Neuronal stem cell (in vitro differentiated cells): ENCODE measurements around the gene PRPF6.

ENCODE experiments used
- DNase-seq: peaks from one replicate; pipeline ENCODE4 v3.0.0-alpha.2; 2013; ENCODE audit warnings: low spot score
- H2AFZ ChIP-seq: one replicate; pipeline ENCODE4 v1.6.1; 2013; ENCODE audit warnings: mild to moderate bottlenecking, low read length, inconsistent platforms
- H2AK5ac ChIP-seq: 2 replicates; pipeline ENCODE4 v1.6.1; 2013; ENCODE audit warnings: low read depth, mild to moderate bottlenecking, inconsistent platforms, low read length, moderate library complexity, mixed read lengths
- H2BK120ac ChIP-seq: 2 replicates; pipeline ENCODE4 v1.6.1; 2013; ENCODE audit warnings: low read depth, mild to moderate bottlenecking, inconsistent platforms, low read length, moderate library complexity, mixed read lengths
- H2BK12ac ChIP-seq: one replicate; pipeline ENCODE4 v1.6.1; 2013; ENCODE audit warnings: low read length, inconsistent platforms
- H2BK15ac ChIP-seq: 2 replicates; pipeline ENCODE4 v1.6.1; 2013; ENCODE audit warnings: mild to moderate bottlenecking, low read length, inconsistent platforms, mixed read lengths
- H2BK5ac ChIP-seq: one replicate; pipeline ENCODE4 v1.6.1; 2013; ENCODE audit warnings: inconsistent platforms, mild to moderate bottlenecking, low read length, moderate library complexity
- H3K14ac ChIP-seq: one replicate; pipeline ENCODE4 v1.6.1; 2013; ENCODE audit warnings: low read length, inconsistent platforms
- H3K18ac ChIP-seq: 2 replicates; pipeline ENCODE4 v1.6.1; 2013; ENCODE audit warnings: low read length, inconsistent platforms
- H3K23ac ChIP-seq: 2 replicates; pipeline ENCODE4 v1.6.1; 2013; ENCODE audit warnings: low read depth, mild to moderate bottlenecking, mixed read lengths, low read length, inconsistent platforms; ENCODE audit not compliant: poor library complexity
- H3K27ac ChIP-seq: replicated peaks from 3 replicates; pipeline ENCODE4 v1.5.1; 2013; ENCODE audit warnings: low read length, inconsistent platforms
- H3K27me3 ChIP-seq, 3 experiments: 2 replicates each; pipeline ENCODE4 v1.6.1; 2013; ENCODE audit warnings: low read length in 3 of 3, mild to moderate bottlenecking in 2 of 3, inconsistent platforms in 1 of 3, low read depth in 1 of 3, mixed read lengths in 1 of 3, moderate library complexity in 1 of 3; ENCODE audit not compliant: control insufficient read depth in 3 of 3, insufficient read depth in 3 of 3
- H3K36me3 ChIP-seq, 2 donors: replicated peaks in 1 of 2; 2 replicates each; pipeline ENCODE4 v1.6.1; 2013; ENCODE audit warnings: low read length in 2 of 2; ENCODE audit not compliant: control insufficient read depth in 2 of 2, insufficient read depth in 2 of 2
- H3K4ac ChIP-seq: 2 replicates; pipeline ENCODE4 v1.6.1; 2013; ENCODE audit warnings: inconsistent platforms, mild to moderate bottlenecking, low read length, moderate library complexity
- H3K4me1 ChIP-seq, 2 donors: 1 replicate in 1 of 2; 2 replicates in 1 of 2; pipeline ENCODE4 v1.6.1; 2013; ENCODE audit warnings: low read length in 2 of 2, low read depth in 1 of 2; ENCODE audit not compliant: control insufficient read depth in 2 of 2, insufficient read depth in 1 of 2
- H3K4me2 ChIP-seq: one replicate; pipeline ENCODE4 v1.6.1; 2013; ENCODE audit warnings: mild to moderate bottlenecking, low read length, inconsistent platforms; ENCODE audit not compliant: insufficient read depth, poor library complexity, severe bottlenecking
- H3K4me3 ChIP-seq, 2 donors: 2 replicates each; pipeline ENCODE4 v1.5.1; 2013; ENCODE audit warnings: low read length in 2 of 2, mild to moderate bottlenecking in 2 of 2, inconsistent platforms in 1 of 2, moderate library complexity in 1 of 2
- H3K79me1 ChIP-seq: one replicate; pipeline ENCODE4 v1.6.1; 2013; ENCODE audit warnings: low read depth, mild to moderate bottlenecking, inconsistent platforms, low read length, moderate library complexity
- H3K9ac ChIP-seq: one replicate; pipeline ENCODE4 v1.6.1; 2013; ENCODE audit warnings: mild to moderate bottlenecking, low read depth, low read length, inconsistent platforms; ENCODE audit not compliant: poor library complexity
- H3K9me3 ChIP-seq, 2 donors: replicated peaks in 1 of 2; 2 replicates each; pipeline versions ENCODE3 to v1.6.1; 2013; ENCODE audit warnings: low read length in 2 of 2, mild to moderate bottlenecking in 2 of 2, inconsistent platforms in 1 of 2, low read depth in 1 of 2, mixed read lengths in 1 of 2, moderate library complexity in 1 of 2; ENCODE audit not compliant: control insufficient read depth in 2 of 2, insufficient read depth in 1 of 2
- H4K8ac ChIP-seq: one replicate; pipeline ENCODE4 v1.6.1; 2013; ENCODE audit warnings: low read depth, mild to moderate bottlenecking, inconsistent platforms, low read length, moderate library complexity
- H4K91ac ChIP-seq: one replicate; pipeline ENCODE4 v1.6.1; 2013; ENCODE audit warnings: low read length, low read depth, mild to moderate bottlenecking, inconsistent platforms; ENCODE audit not compliant: poor library complexity
- WGBS, 2 donors: extraction: QIAGEN DNeasy Blood & Tissue Kit; methylation state at CpG; one replicate each; pipeline ENCODE4 v1.1.7; 2013; ENCODE audit warnings: missing lambda C conversion rate in 2 of 2, mixed read lengths in 1 of 2; ENCODE audit not compliant: insufficient read length in 2 of 2, insufficient replicate concordance in 1 of 2; ENCODE audit errors: extremely low coverage in 2 of 2; 5-methylcytosine and 5-hydroxymethylcytosine counted together

Gene PRPF6

GRCh38 chr20:63942250-63942951, 38.5 kb upstream of the PRPF6 start:
- no peak overlapping the region for H4K8ac ChIP-seq
- H3K27ac ChIP-seq, result peak overlapping the region; percentile 78
- H2BK12ac ChIP-seq, result no peak overlapping the region
- H2AFZ ChIP-seq, result no peak overlapping the region
- peaks cover 0 to 2% of the 10 kb centered on the region in 2 donors for H3K9me3 ChIP-seq
- H2AK5ac ChIP-seq, result no peak overlapping the region
- H3K23ac ChIP-seq, result peak overlapping the region; percentile 89
- peaks cover 31% of the 10 kb centered on the region for H3K79me1 ChIP-seq
- H3K4me1 ChIP-seq, result peaks cover 0 to 5% of the 10 kb centered on the region in 2 donors
- no peak for DNase-seq
- no peak overlapping the region for H3K4ac ChIP-seq
- no peak overlapping the region for H2BK5ac ChIP-seq
- H3K14ac ChIP-seq, result peak overlapping the region; percentile 82
- no peak overlapping the region for H2BK120ac ChIP-seq
- no peak overlapping the region for H2BK15ac ChIP-seq
- no peaks in the 10 kb centered on the region for H3K27me3 ChIP-seq
- no peak overlapping the region for H3K4me3 ChIP-seq
- peaks cover 39 to 81% of the 10 kb centered on the region in 2 donors for H3K36me3 ChIP-seq
- no peak overlapping the region for H3K9ac ChIP-seq
- H3K18ac ChIP-seq, result peak overlapping the region; percentile 12
- WGBS, 2 donors, result no CpG with 5 or more reads among the region's 30 CpGs
- H3K4me2 ChIP-seq, result peak overlapping the region; percentile 25
- H4K91ac ChIP-seq, result no peak overlapping the region

- no peak overlapping the region for H3K4ac ChIP-seq
- no CpG with 5 or more reads among the region's 19 CpGs for WGBS, 2 donors
- no peak overlapping the region for H2BK15ac ChIP-seq
- H3K4me3 ChIP-seq, result no peak overlapping the region
- H2BK5ac ChIP-seq, result no peak overlapping the region
- no peak overlapping the region for H2AK5ac ChIP-seq
- no peak overlapping the region for H3K4me2 ChIP-seq
- peaks cover 34% of the 10 kb centered on the region for H3K79me1 ChIP-seq
- H3K23ac ChIP-seq, result peak overlapping the region; percentile 8
- H3K36me3 ChIP-seq, result peaks cover 39 to 76% of the 10 kb centered on the region in 2 donors
- H2BK120ac ChIP-seq, result no peak overlapping the region
- no peak overlapping the region for H2BK12ac ChIP-seq
- no peak for DNase-seq
- H4K91ac ChIP-seq, result no peak overlapping the region
- H3K14ac ChIP-seq, result no peak overlapping the region
- peak overlapping the region; percentile 78 for H3K27ac ChIP-seq
- no peaks in the 10 kb centered on the region for H3K27me3 ChIP-seq
- peaks cover 0 to 8% of the 10 kb centered on the region in 2 donors for H3K4me1 ChIP-seq
- H2AFZ ChIP-seq, result no peak overlapping the region
- H4K8ac ChIP-seq, result no peak overlapping the region
- peak overlapping the region; percentile 17 for H3K9ac ChIP-seq
- no peak overlapping the region for H3K18ac ChIP-seq
- peaks cover 0 to 1% of the 10 kb centered on the region in 2 donors for H3K9me3 ChIP-seq
Measured at GRCh38 chr20:63942969-63943807, 37.7 kb upstream of the PRPF6 start.

- Histone ChIP-seq H3K79me1 (peaks cover 34% of the 10 kb centered on the region), H3K4me1 (peaks cover 3 to 11% of the 10 kb centered on the region in 2 donors), H2BK120ac (no peak overlapping the region), H3K27ac (no peak overlapping the region), H2BK5ac (no peak overlapping the region), H4K91ac (no peak overlapping the region), H3K18ac (no peak overlapping the region), H3K23ac (no peak overlapping the region), H2BK12ac (no peak overlapping the region), H3K9ac (no peak overlapping the region), H3K4me3 (no peak overlapping the region), H2AK5ac (no peak overlapping the region), H3K9me3 (no peaks in the 10 kb centered on the region), H3K36me3 (peaks cover 39 to 71% of the 10 kb centered on the region in 2 donors), H4K8ac (no peak overlapping the region), H3K14ac (no peak overlapping the region), H3K4ac (no peak overlapping the region), H3K4me2 (no peak overlapping the region), H2BK15ac (no peak overlapping the region), H2AFZ (no peak overlapping the region), H3K27me3 (no peaks in the 10 kb centered on the region)
- no CpG with 5 or more reads among the region's 3 CpGs for WGBS, 2 donors
- DNase-seq, result no peak
Measured at GRCh38 chr20:63943808-63944077, 37.2 kb upstream of the PRPF6 start.
